Measurements from ENCODE around the gene WASHC2C. TPM values are rescaled to one million over a fixed set of nuclear protein-coding genes. Genes with fewer than 3 reads are reported as not detected.
"Not testable (repeated sequence)": the region's sequence is repeated elsewhere in the genome, so short reads cannot be mapped to it uniquely, and the experiment has no call there.

Gene WASHC2C
- total RNA-seq, 2 donors from 2014 or later = 22.5 to 39.0 TPM

GRCh38 chr10:45734867-45735266, 7.8 kb downstream of the WASHC2C start:
- H3K27me3 ChIP-seq; H3K27ac ChIP-seq; DNase-seq (ENCODE audit: low spot score); H3K4me3 ChIP-seq; H3K9me3 ChIP-seq; H3K4me1 ChIP-seq; H3K36me3 ChIP-seq: not testable (repeated sequence)
- TF ChIP-seq CTCF (IDR thresholded peaks at IDR 0.05) = peak in 1 of 2 donors; percentile 27

DNA sequence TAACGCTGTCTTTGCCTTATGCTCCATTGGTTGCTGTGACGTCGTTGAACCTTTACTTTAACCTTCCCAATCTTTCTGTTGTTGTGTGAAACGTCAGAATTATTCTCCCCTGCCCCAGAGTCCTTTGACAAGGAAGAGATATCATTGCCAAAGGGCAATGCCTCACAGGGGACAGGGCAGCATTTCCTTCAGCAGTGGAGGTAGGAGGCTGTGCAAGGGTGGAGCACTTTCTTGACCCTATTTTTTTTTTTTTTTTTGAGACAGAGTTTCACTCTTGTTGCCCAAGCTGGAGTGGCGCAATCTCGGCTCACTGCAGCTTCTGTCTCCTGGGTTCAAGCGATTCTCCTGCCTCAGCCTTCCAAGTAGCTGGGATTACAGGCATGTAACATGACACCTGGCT, 14.5 kb downstream of the WASHC2C start:
- H3K4me1 ChIP-seq; H3K4me3 ChIP-seq; DNase-seq (ENCODE audit: low spot score); H3K27me3 ChIP-seq; H3K9me3 ChIP-seq; H3K36me3 ChIP-seq; H3K27ac ChIP-seq: not testable (repeated sequence)

- H3K27me3 ChIP-seq; H3K4me1 ChIP-seq; H3K27ac ChIP-seq; H3K4me3 ChIP-seq; DNase-seq (ENCODE audit: low spot score); H3K9me3 ChIP-seq; H3K36me3 ChIP-seq: not testable (repeated sequence)
Observed at GRCh38 chr10:45742014-45742413, 14.9 kb downstream of the WASHC2C start.

DNA sequence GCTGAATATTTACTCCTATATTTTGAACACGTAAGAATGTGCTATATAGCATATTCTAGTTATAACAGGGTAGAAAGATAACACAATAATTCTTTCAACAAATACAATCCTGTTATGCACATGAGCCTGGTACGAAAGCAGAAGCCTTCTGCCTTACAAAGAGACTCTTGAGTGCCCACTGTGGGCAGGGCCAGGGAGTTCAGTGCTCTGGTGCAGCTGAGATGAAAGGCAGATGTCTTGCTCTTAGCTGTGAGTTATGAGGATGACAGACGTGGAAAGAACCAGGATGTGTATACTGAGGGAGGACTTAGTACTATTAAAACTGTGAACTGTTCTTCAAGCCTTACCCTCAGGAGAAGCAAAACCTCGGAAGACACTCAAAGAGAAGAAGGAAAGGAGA, 24.1 kb downstream of the WASHC2C start:
- not testable (repeated sequence) for DNase-seq (ENCODE audit: low spot score); H3K27me3 ChIP-seq; H3K4me3 ChIP-seq; H3K4me1 ChIP-seq; H3K9me3 ChIP-seq; H3K36me3 ChIP-seq; H3K27ac ChIP-seq

DNA sequence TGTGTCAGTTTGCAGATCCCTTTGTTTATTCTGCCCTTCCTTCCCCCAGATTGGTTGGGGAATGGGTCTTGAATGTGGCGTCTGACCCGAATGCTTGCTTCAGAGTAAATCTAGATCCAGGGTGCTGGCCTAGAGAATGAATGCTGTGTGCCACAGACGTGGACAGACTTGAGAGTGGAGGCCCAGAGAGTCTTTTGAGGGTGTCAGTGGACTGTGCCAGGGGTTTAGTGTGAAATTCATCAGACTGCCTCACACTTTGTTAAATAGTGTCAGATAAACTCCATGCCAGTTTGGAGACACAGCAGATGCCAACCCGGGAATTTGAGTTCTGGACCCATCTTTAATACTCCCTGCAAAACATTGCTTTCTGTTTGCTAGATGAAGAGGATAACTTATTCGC, 25.1 kb downstream of the WASHC2C start:
- not testable (repeated sequence) for H3K27me3 ChIP-seq; H3K36me3 ChIP-seq; H3K9me3 ChIP-seq; H3K4me3 ChIP-seq; DNase-seq (ENCODE audit: low spot score); H3K4me1 ChIP-seq
- H3K27ac ChIP-seq = peak overlapping the region in 1 of 2 donors; percentile 65

DNA sequence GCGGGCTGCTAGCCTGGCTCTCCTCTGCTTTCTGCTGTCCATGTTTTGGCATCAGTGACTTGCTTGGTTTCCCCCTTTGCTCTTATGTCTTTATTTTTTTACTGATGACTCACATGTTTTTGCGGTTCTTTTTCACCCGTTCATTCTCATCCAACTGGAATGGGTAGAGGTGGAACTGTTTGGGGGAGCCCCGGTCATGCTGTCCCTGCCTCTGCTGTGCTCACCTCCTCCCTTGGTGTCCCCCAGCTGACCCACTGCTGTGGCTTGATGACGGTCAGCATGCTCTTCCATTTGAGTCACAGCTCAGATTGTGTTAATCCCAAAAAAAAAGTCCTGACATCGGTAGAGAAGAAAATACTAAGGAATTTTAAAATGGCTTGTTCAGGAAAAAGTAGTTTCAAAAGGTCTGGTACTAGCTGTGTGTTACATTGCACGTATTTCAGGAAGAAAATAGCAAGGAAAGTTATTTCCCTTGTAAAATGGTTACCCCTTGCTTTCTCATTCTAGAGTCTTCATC, 27.0 kb downstream of the WASHC2C start:
- DNase-seq (ENCODE audit: low spot score); H3K4me1 ChIP-seq; H3K27ac ChIP-seq; H3K36me3 ChIP-seq; H3K9me3 ChIP-seq; H3K27me3 ChIP-seq; H3K4me3 ChIP-seq: not testable (repeated sequence)

- DNase-seq (ENCODE audit: low spot score); H3K36me3 ChIP-seq; H3K4me3 ChIP-seq; H3K27me3 ChIP-seq; H3K9me3 ChIP-seq; H3K4me1 ChIP-seq: not testable (repeated sequence)
- H3K27ac ChIP-seq = peak overlapping the region in 1 of 2 donors; percentile 31
Observed at GRCh38 chr10:45755083-45755482, 28.0 kb downstream of the WASHC2C start.

DNA sequence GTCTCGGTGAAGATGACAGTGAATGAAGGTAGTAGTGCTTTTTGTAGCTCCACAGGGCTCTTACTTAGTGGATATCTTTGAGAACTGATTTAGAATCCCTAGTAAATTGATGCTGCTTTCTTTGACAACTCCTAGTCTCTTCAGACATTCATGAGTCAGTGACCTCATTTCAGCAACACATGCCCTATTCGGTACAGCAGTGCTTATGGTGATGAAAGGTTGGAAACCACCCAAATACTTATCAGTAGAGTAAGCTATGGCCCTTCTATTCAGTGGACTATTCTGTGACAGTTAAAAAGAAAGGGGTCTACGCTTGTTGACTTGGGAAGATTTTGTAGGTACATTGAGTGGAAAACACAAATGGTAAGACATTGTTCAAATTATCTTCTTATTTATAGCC, 29.0 kb downstream of the WASHC2C start:
- H3K4me1 ChIP-seq; DNase-seq (ENCODE audit: low spot score); H3K27me3 ChIP-seq; H3K4me3 ChIP-seq; H3K9me3 ChIP-seq; H3K36me3 ChIP-seq; H3K27ac ChIP-seq: not testable (repeated sequence)

- not testable (repeated sequence) for H3K4me3 ChIP-seq; H3K4me1 ChIP-seq; H3K9me3 ChIP-seq; H3K27me3 ChIP-seq; DNase-seq (ENCODE audit: low spot score); H3K36me3 ChIP-seq
- H3K27ac ChIP-seq = peak overlapping the region; percentile 26 to 49
Observed at GRCh38 chr10:45757661-45758396, 30.8 kb downstream of the WASHC2C start.

GRCh38 chr10:45761622-45762021, 34.6 kb downstream of the WASHC2C start:
- not testable (repeated sequence) for H3K36me3 ChIP-seq; H3K4me3 ChIP-seq; H3K27ac ChIP-seq; H3K9me3 ChIP-seq; DNase-seq (ENCODE audit: low spot score); H3K4me1 ChIP-seq; H3K27me3 ChIP-seq

DNA sequence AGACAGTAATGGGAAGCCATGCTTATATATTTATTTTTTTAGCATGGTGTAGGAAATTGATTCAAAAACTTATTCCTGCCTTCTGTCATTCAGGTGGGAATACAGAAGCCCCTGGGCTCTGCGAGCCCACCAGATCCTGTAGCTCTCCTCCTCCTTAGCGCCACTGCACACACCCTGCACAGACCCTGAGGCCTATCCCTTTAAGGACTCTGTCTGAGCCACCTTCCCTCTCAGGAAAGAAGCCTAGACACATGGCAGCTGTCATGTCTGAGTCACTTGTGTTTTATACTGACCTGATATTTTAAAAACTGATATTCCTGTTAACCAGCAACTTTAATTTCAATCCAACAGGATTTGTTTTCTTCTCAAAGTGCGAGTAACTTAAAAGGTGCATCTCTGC, 36.0 kb downstream of the WASHC2C start:
- not testable (repeated sequence) for H3K4me3 ChIP-seq; DNase-seq (ENCODE audit: low spot score); H3K27me3 ChIP-seq; H3K9me3 ChIP-seq; H3K4me1 ChIP-seq; H3K36me3 ChIP-seq; H3K27ac ChIP-seq

GRCh38 chr10:45768334-45768733, 41.3 kb downstream of the WASHC2C start:
- not testable (repeated sequence) for H3K4me1 ChIP-seq; DNase-seq (ENCODE audit: low spot score); H3K36me3 ChIP-seq; H3K27ac ChIP-seq; H3K9me3 ChIP-seq; H3K27me3 ChIP-seq; H3K4me3 ChIP-seq

DNA sequence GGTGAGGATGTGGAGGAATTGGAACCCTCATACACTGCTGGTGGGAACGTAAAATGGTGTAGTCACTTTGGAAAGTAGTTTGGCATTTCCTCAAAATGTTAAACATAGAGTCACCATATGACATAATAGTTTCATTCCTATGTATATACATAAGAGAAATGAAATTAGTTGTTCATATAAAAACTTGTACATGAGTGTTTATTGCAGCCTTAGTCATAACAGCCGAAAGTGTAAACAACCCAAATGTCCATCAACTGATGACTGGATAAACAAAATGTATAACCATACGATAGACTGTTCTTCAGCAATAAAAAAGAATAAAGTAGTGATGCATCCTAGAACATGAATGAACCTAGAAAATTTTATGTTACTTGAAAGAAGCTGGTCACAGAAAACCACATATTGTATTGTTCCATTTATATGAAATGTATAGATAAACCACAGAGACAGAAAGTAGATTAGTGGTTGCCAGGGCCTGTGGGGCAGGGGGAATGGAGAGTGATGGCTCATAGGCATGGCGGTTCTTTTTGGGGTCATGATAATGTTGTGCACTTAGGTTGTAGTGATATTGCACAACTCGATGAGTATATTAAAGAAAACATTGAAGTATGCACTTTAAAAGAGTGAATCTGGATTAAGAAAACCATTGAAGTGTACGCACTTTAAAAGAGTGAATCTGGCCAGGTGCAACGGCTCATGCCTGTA, 44.8 kb downstream of the WASHC2C start:
- DNase-seq (ENCODE audit: low spot score); H3K27ac ChIP-seq; H3K4me1 ChIP-seq; H3K27me3 ChIP-seq; H3K36me3 ChIP-seq; H3K9me3 ChIP-seq; H3K4me3 ChIP-seq: not testable (repeated sequence)

- H3K27ac ChIP-seq; H3K9me3 ChIP-seq; DNase-seq (ENCODE audit: low spot score); H3K27me3 ChIP-seq; H3K4me3 ChIP-seq; H3K4me1 ChIP-seq: not testable (repeated sequence)
- H3K36me3 ChIP-seq = peaks cover 15% of the 10 kb centered on the region
Observed at GRCh38 chr10:45786217-45786616, 59.2 kb downstream of the WASHC2C start.
